HEK293 (cell line): Measurements from ENCODE around the gene DUSP16.

ENCODE experiments used
- CTCF ChIA-PET: fragments of 350-600 bp; formaldehyde crosslinking; extraction: SDS; loops from one replicate; lab custom pipeline; 2021; ENCODE audit warnings: antibody characterized with exemption; lab: Yijun Ruan, JAX
- POLR2A ChIA-PET: fragments of 300-600 bp; formaldehyde crosslinking; extraction: SDS; loops from one replicate; lab custom pipeline; 2020; ENCODE audit warnings: antibody characterized with exemption, inconsistent platforms; lab: Yijun Ruan, JAX
- H3K27ac ChIP-seq: fragments of 200-500 bp; sonication (Bioruptor generic); 2 replicates; pipeline ENCODE4 v1.5.1; 2014; ENCODE audit warnings: low read depth, low read length, control low read depth, inconsistent platforms; ENCODE audit errors: extremely low read depth
- H3K36me3 ChIP-seq, 2 experiments: fragments of 200-500 bp in 1 of 2; sonication (Bioruptor generic) in 1 of 2; 1 replicate in 1 of 2; 2 replicates in 1 of 2; pipeline ENCODE4 v1.5.1; 2014 to 2017; ENCODE audit warnings: inconsistent platforms in 2 of 2, low read length in 2 of 2; ENCODE audit not compliant: control insufficient read depth in 2 of 2, insufficient read depth in 1 of 2
- H3K4me1 ChIP-seq: fragments of 200-500 bp; sonication (Bioruptor generic); 2 replicates; pipeline ENCODE4 v1.5.1; 2014; ENCODE audit warnings: mild to moderate bottlenecking, low read length, inconsistent platforms; ENCODE audit not compliant: control insufficient read depth, insufficient read depth
- H3K4me3 ChIP-seq: 2 replicates; pipeline ENCODE4 v1.5.1; 2011; ENCODE audit warnings: low read depth, mild to moderate bottlenecking, control low read depth, low read length, moderate library complexity
- H3K9me3 ChIP-seq: fragments of 200-500 bp; sonication (Bioruptor generic); 2 replicates; pipeline ENCODE4 v1.5.1; 2014; ENCODE audit warnings: low read depth, low read length, inconsistent platforms; ENCODE audit not compliant: control insufficient read depth, insufficient read depth
- GLI4 ChIP-seq: fragments of 450-650 bp; formaldehyde crosslinking; IDR thresholded peaks from 2 replicates; pipeline ENCODE4 v1.5.1; 2016; ENCODE audit warnings: missing biosample characterization, missing genetic modification characterization
- KLF10 ChIP-seq: fragments of 450-650 bp; IDR thresholded peaks from 2 replicates; pipeline ENCODE4 v1.5.1; 2018; ENCODE audit warnings: missing biosample characterization, mild to moderate bottlenecking, missing genetic modification characterization
- KLF8 ChIP-seq: fragments of 450-650 bp; formaldehyde crosslinking; IDR thresholded peaks from 2 replicates; pipeline ENCODE4 v1.5.1; 2016; ENCODE audit warnings: missing biosample characterization, missing genetic modification characterization
- PRDM2 ChIP-seq: fragments of 450-650 bp; formaldehyde crosslinking; IDR thresholded peaks from 2 replicates; pipeline ENCODE4 v1.5.1; 2016; ENCODE audit warnings: missing biosample characterization, missing genetic modification characterization, borderline replicate concordance
- TRIM28 ChIP-seq: IDR thresholded peaks from 2 replicates; pipeline ENCODE4 v1.6.1; 2011; ENCODE audit warnings: low read length, control low read depth, borderline replicate concordance
- ZNF148 ChIP-seq: fragments of 450-650 bp; formaldehyde crosslinking; IDR thresholded peaks from 2 replicates; pipeline ENCODE4 v1.5.0; 2017; ENCODE audit warnings: missing biosample characterization, missing genetic modification characterization, borderline replicate concordance
- ZNF214 ChIP-seq: fragments of 450-650 bp; formaldehyde crosslinking; IDR thresholded peaks from 2 replicates; pipeline ENCODE4 v1.5.1; 2017; ENCODE audit warnings: missing biosample characterization, mild to moderate bottlenecking, missing genetic modification characterization, borderline replicate concordance
- ZNF221 ChIP-seq: fragments of 450-650 bp; formaldehyde crosslinking; IDR thresholded peaks from 2 replicates; pipeline ENCODE4 v1.5.1; 2017; ENCODE audit warnings: missing biosample characterization, missing genetic modification characterization, borderline replicate concordance
- ZNF248 ChIP-seq: fragments of 450-650 bp; formaldehyde crosslinking; IDR thresholded peaks from 2 replicates; pipeline ENCODE4 v1.5.1; 2017; ENCODE audit warnings: missing biosample characterization, missing genetic modification characterization
- ZNF335 ChIP-seq: fragments of 450-650 bp; formaldehyde crosslinking; conservative IDR thresholded peaks from 2 replicates; pipeline ENCODE4 v1.5.1; 2016; ENCODE audit warnings: missing biosample characterization, missing genetic modification characterization
- ZNF394 ChIP-seq: fragments of 450-650 bp; formaldehyde crosslinking; IDR thresholded peaks from 2 replicates; pipeline ENCODE4 v1.5.1; 2016; ENCODE audit warnings: missing biosample characterization, missing genetic modification characterization, mild to moderate bottlenecking, moderate library complexity, borderline replicate concordance
- ZNF48 ChIP-seq: fragments of 450-650 bp; formaldehyde crosslinking; IDR thresholded peaks from 2 replicates; pipeline ENCODE4 v1.5.1; 2016; ENCODE audit warnings: missing biosample characterization, missing genetic modification characterization
- ZNF514 ChIP-seq: fragments of 450-650 bp; formaldehyde crosslinking; IDR thresholded peaks from 2 replicates; pipeline ENCODE4 v1.5.1; 2016; ENCODE audit warnings: missing biosample characterization, missing genetic modification characterization
- ZNF747 ChIP-seq: fragments of 450-650 bp; formaldehyde crosslinking; IDR thresholded peaks from 2 replicates; pipeline ENCODE4 v1.5.1; 2016; ENCODE audit warnings: missing biosample characterization, missing genetic modification characterization
- ZNF777 ChIP-seq: fragments of 450-650 bp; formaldehyde crosslinking; IDR thresholded peaks from 2 replicates; pipeline ENCODE4 v1.5.1; 2017; ENCODE audit warnings: missing biosample characterization, missing genetic modification characterization, borderline replicate concordance
- TF ChIP-seq, protein P1 (sequence below): fragments of 450-650 bp; formaldehyde crosslinking; IDR thresholded peaks from 2 replicates; pipeline ENCODE4 v1.5.1; 2016; ENCODE audit warnings: missing biosample characterization, missing genetic modification characterization

DUSP16 gene

GRCh38 chr12:12585115-12585863 lies 22.6 kb upstream of the DUSP16 start:
- ChIA-PET POLR2A (interaction anchor here (0.7 kb wide), 1 partner anchor 98 kb away, joined by 5 read pairs; no protein-coding TSS in a partner anchor), CTCF (interaction anchor here (0.6 to 1.2 kb wide), 2 partner anchors 49 to 68 kb away, joined by 3 to 5 read pairs; no protein-coding TSS in a partner anchor)
- Histone ChIP-seq H3K4me3 (no peak overlapping the region), H3K4me1 (no peaks in the 10 kb centered on the region), H3K27ac (no peak overlapping the region), H3K36me3 (no peaks in the 10 kb centered on the region), H3K9me3 (no peaks in the 10 kb centered on the region)
- TF ChIP-seq PRDM2, result no peak

GRCh38 chr12:12583510-12584178 lies 21.0 kb upstream of the DUSP16 start:
- Histone ChIP-seq H3K36me3 (no peaks in the 10 kb centered on the region), H3K27ac (no peak overlapping the region)
- TF ChIP-seq KLF10 (tag by site-specific recombination), result no peak
- no peak for TF ChIP-seq ZNF777 (tag by site-specific recombination)
- TF ChIP-seq ZNF747 (tag by site-specific recombination), result no peak
- TF ChIP-seq GLI4 (tag by site-specific recombination), result no peak
- no peak for TF ChIP-seq ZNF394
- no peak for TF ChIP-seq KLF8 (tag by site-specific recombination)
- TF ChIP-seq, protein P1, sequence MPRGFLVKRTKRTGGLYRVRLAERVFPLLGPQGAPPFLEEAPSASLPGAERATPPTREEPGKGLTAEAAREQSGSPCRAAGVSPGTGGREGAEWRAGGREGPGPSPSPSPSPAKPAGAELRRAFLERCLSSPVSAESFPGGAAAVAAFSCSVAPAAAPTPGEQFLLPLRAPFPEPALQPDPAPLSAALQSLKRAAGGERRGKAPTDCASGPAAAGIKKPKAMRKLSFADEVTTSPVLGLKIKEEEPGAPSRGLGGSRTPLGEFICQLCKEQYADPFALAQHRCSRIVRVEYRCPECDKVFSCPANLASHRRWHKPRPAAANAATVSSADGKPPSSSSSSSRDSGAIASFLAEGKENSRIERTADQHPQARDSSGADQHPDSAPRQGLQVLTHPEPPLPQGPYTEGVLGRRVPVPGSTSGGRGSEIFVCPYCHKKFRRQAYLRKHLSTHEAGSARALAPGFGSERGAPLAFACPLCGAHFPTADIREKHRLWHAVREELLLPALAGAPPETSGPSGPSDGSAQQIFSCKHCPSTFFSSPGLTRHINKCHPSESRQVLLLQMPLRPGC (tag by site-specific recombination), result no peak
- no peak for TF ChIP-seq ZNF248
- TF ChIP-seq ZNF221 (tag by site-specific recombination), result no peak
- no peak for TF ChIP-seq TRIM28
- TF ChIP-seq ZNF48 (tag by site-specific recombination), result no peak
- no peak for TF ChIP-seq ZNF335 (tag by site-specific recombination)
- no peak for TF ChIP-seq ZNF214 (tag by site-specific recombination)
- TF ChIP-seq ZNF148 (tag by site-specific recombination), result no peak
- TF ChIP-seq ZNF514 (tag by site-specific recombination), result no peak
- TF ChIP-seq, all 188 proteins: peak for 0
- Histone ChIP-seq H3K4me3 (no peak overlapping the region), H3K9me3 (no peaks in the 10 kb centered on the region), H3K4me1 (no peaks in the 10 kb centered on the region)
- POLR2A ChIA-PET, result no interaction called here
- CTCF ChIA-PET, result no interaction called here
